Stomach (tissue), 9 donors: ENCODE data around the gene TNFSF18. TPM values are rescaled to one million over a fixed set of nuclear protein-coding genes. Genes with fewer than 3 reads are reported as not detected.

Experiments used
- DNase-seq, 2 donors: peaks; one replicate each; pipeline versions ENCODE4 v3.0.0 to v3.0.0-alpha.2; 2013 to 2019
- H3K27ac ChIP-seq, 5 donors: fragments of 200-600 bp in 4 of 5; sonication (generic) in 4 of 5; one replicate each; pipeline ENCODE4 v1.5.1; 2013 to 2019; ENCODE audit warnings: mild to moderate bottlenecking in 1 of 5, moderate library complexity in 1 of 5
- H3K27me3 ChIP-seq, 3 donors: fragments of 200-600 bp; sonication (generic); one replicate each; pipeline ENCODE4 v1.5.1; 2017 to 2019; ENCODE audit warnings: mixed run types in 1 of 3
- H3K36me3 ChIP-seq, 4 donors: fragments of 200-600 bp; sonication (generic); 1 replicate in 3 of 4; 2 replicates in 1 of 4; pipeline ENCODE4 v1.5.1; 2016 to 2019
- H3K4me1 ChIP-seq, 4 donors: fragments of 200-600 bp; sonication (generic); one replicate each; pipeline ENCODE4 v1.5.1; 2016 to 2019
- H3K4me3 ChIP-seq, 4 donors: fragments of 200-600 bp; sonication (generic) in 3 of 4; one replicate each; pipeline ENCODE4 v1.5.1; 2016 to 2019; ENCODE audit warnings: mild to moderate bottlenecking in 1 of 4
- H3K9me3 ChIP-seq, 4 donors: fragments of 200-600 bp; sonication (generic); one replicate each; pipeline ENCODE4 v1.5.1; 2016 to 2019
- EP300 ChIP-seq: sonication (generic); formaldehyde crosslinking; IDR thresholded peaks from one replicate; pipeline ENCODE4 v1.6.1; 2017; ENCODE audit warnings: antibody characterized with exemption
- POLR2A ChIP-seq, 4 donors: fragments of 450-650 bp; IDR thresholded peaks; one replicate each; pipeline ENCODE4 v1.6.1; 2016; ENCODE audit warnings: antibody characterized with exemption in 4 of 4, control low read depth in 2 of 4, mild to moderate bottlenecking in 1 of 4, moderate library complexity in 1 of 4
- POLR2AphosphoS5 ChIP-seq, 3 donors: sonication (generic); formaldehyde crosslinking; IDR thresholded peaks; one replicate each; pipeline ENCODE4 v1.6.1; 2016; ENCODE audit warnings: antibody characterized with exemption in 3 of 3
- WGBS, 5 donors: extraction: QIAGEN DNeasy Blood & Tissue Kit in 3 of 5; methylation state at CpG; one replicate each; pipeline versions ENCODE4 v1.1.5 to v1.1.7; 2013 to 2018; 5-methylcytosine and 5-hydroxymethylcytosine counted together
- intact Hi-C: fragments of 100-400 bp; cut with DNase I; formaldehyde crosslinking; loops from one replicate; pipeline ENCODE4 v1.15.1; 2023; ENCODE audit warnings: low total_unique reads
- polyA plus RNA-seq, 3 donors: library from polyadenylated mRNA; stranded (reverse); fragments of 200-250 nt; gene quantifications; one replicate each; pipeline ENCODE4 v1.2.3, GENCODE V29; 2013
- total RNA-seq, 5 donors: library from RNA; depleted of rRNA; stranded (reverse); fragments of >200 nt; gene quantifications; one replicate each; pipeline versions ENCODE4 v1.1.0 to v1.2.3, GENCODE V29; 2014 to 2016
- TF ChIP-seq, protein P1 (sequence below), 7 experiments: fragments of 450-650 bp in 4 of 7; fragments of 200-600 bp in 3 of 7; sonication (generic) in 3 of 7; IDR thresholded peaks; one replicate each; pipeline ENCODE4 v1.5.1; 2016 to 2019; ENCODE audit warnings: antibody characterized with exemption in 7 of 7, control low read depth in 2 of 7, mild to moderate bottlenecking in 1 of 7
- donor health status: healthy with polysubstance abuse.
- donor health status: Bipolar disorder and iron deficiency.
- donor health status: healthy.

TNFSF18 gene
- total and polyA plus RNA-seq, 8 donors, result 0.12 TPM; not detected in 7

DNA sequence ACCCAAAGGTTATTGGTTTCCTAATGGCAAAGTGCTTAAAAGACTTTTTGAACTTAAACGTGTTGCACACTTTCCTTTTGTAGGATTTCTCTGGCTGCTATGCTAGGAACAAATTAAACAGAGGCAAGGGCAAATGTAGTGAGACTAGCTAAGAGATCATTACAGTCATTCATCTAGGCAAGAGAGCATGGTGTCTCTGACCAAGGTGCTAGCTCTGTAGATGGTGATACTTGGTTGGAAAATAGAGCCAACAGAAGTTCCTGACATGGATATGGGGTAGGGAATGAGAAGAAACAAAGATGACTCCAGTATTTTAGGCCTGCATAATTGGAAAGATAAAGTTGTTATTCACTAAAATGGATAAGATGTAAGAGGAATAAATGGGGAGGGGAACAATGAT is 6.1 kb downstream of the TNFSF18 start:
- 77 to 100% (median 92%) methylated on average over 1 of the region's 1 CpG for WGBS, 5 donors
- Histone ChIP-seq H3K4me3 (no peak overlapping the region), H3K36me3 (no peaks in the 10 kb centered on the region), H3K27ac (no peak overlapping the region), H3K4me1 (peaks cover 0 to 14% (median 4%) of the 10 kb centered on the region in 4 donors), H3K27me3 (no peaks in the 10 kb centered on the region), H3K9me3 (no peaks in the 10 kb centered on the region)
- intact Hi-C loops, result no loop called here
- TF ChIP-seq, protein P1, sequence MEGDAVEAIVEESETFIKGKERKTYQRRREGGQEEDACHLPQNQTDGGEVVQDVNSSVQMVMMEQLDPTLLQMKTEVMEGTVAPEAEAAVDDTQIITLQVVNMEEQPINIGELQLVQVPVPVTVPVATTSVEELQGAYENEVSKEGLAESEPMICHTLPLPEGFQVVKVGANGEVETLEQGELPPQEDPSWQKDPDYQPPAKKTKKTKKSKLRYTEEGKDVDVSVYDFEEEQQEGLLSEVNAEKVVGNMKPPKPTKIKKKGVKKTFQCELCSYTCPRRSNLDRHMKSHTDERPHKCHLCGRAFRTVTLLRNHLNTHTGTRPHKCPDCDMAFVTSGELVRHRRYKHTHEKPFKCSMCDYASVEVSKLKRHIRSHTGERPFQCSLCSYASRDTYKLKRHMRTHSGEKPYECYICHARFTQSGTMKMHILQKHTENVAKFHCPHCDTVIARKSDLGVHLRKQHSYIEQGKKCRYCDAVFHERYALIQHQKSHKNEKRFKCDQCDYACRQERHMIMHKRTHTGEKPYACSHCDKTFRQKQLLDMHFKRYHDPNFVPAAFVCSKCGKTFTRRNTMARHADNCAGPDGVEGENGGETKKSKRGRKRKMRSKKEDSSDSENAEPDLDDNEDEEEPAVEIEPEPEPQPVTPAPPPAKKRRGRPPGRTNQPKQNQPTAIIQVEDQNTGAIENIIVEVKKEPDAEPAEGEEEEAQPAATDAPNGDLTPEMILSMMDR (IDR thresholded peaks at IDR 0.05), result no peak
- TF ChIP-seq POLR2A (IDR thresholded peaks at IDR 0.05), result no peak
- no peak for DNase-seq

DNA sequence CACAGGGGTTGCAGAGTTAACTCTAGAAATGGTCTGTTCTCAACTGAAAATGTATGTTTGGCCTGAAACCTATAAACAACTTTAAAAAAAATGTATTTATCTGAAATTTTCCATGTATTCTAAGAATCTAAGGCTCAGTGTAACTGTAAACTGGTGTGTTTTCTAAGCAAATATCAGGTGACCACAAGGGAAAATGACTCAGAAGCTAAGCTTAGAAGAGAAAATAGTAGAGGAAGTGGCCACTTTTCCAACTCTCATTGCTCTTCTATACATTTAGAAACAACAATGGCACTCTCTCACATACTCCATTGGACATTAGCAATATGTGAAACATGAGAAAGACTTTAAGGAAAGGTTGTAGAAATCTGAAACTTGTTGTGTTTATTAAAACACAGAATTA is 7.5 kb downstream of the TNFSF18 start:
- Histone ChIP-seq H3K27ac (no peak overlapping the region), H3K27me3 (no peaks in the 10 kb centered on the region), H3K9me3 (no peaks in the 10 kb centered on the region), H3K36me3 (no peaks in the 10 kb centered on the region), H3K4me3 (no peak overlapping the region), H3K4me1 (peaks cover 0 to 3% (median 0%) of the 10 kb centered on the region in 4 donors)
- intact Hi-C loops, result no loop called here
- DNase-seq, result peak in 1 of 2 donors; percentile 28
- no peak for TF ChIP-seq EP300
- TF ChIP-seq, protein P1 (IDR thresholded peaks at IDR 0.05), result no peak
- TF ChIP-seq POLR2A (IDR thresholded peaks at IDR 0.05), result no peak
- no peak for TF ChIP-seq POLR2AphosphoS5 (IDR thresholded peaks at IDR 0.05)

GRCh38 chr1:173042806-173043205 is 7.9 kb downstream of the TNFSF18 start:
- no peak for DNase-seq
- H3K4me3 ChIP-seq, result no peak overlapping the region
- no peak overlapping the region for H3K27ac ChIP-seq
- WGBS, 5 donors, result 89 to 98% (median 95%) methylated on average over 3 of the region's 3 CpGs
- H3K27me3 ChIP-seq, result no peaks in the 10 kb centered on the region
- no peaks in the 10 kb centered on the region for H3K9me3 ChIP-seq
- intact Hi-C loops, result no loop called here
- H3K4me1 ChIP-seq, result peaks cover 0 to 3% (median 0%) of the 10 kb centered on the region in 4 donors
- TF ChIP-seq EP300, result no peak
- TF ChIP-seq POLR2A (IDR thresholded peaks at IDR 0.05), result no peak
- TF ChIP-seq, protein P1 (IDR thresholded peaks at IDR 0.05), result no peak
- TF ChIP-seq POLR2AphosphoS5 (IDR thresholded peaks at IDR 0.05), result no peak
- no peaks in the 10 kb centered on the region for H3K36me3 ChIP-seq

DNA sequence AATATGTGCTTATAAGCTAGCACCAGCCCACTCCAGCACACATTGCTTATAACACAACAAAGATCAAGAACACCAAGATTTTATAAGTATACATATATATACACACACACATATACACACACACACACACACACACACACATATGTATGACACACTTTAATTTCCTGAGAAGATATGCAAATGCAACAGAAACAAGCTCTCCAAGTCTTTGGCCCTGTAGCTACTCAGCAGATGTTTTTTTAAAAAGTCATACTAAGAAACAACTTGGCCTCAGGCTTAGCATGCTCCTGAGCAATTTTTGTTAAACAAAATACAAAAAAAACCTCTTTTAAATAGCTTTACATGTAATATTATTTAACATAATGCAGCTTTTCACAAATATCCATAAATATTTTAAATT is 11.1 kb downstream of the TNFSF18 start:
- H3K27me3 ChIP-seq, result no peaks in the 10 kb centered on the region
- peak in 1 of 2 donors; percentile 16 for DNase-seq
- intact Hi-C loops, result no loop called here
- TF ChIP-seq POLR2A (IDR thresholded peaks at IDR 0.05) (no peak), EP300 (no peak), POLR2AphosphoS5 (IDR thresholded peaks at IDR 0.05) (no peak)
- TF ChIP-seq, protein P1 (IDR thresholded peaks at IDR 0.05), result no peak
- H3K36me3 ChIP-seq, result no peaks in the 10 kb centered on the region
- no peak overlapping the region for H3K27ac ChIP-seq
- H3K9me3 ChIP-seq, result no peaks in the 10 kb centered on the region
- H3K4me3 ChIP-seq, result no peak overlapping the region
- H3K4me1 ChIP-seq, result peaks cover 0 to 3% (median 0%) of the 10 kb centered on the region in 4 donors
